ENCODE results near the gene SHLD2. TPM values are rescaled to one million over a fixed set of nuclear protein-coding genes. Genes with fewer than 3 reads are reported as not detected.
"Not testable (repeated sequence)": the region's sequence is repeated elsewhere in the genome, so short reads cannot be mapped to it uniquely, and the experiment has no call there.

SHLD2 gene
- total RNA-seq, 1 donor from 2014 or later, result 40.9 TPM

GRCh38 chr10:87213150-87213765, 118.3 kb downstream of the SHLD2 start:
- not testable (repeated sequence) for DNase-seq

- DNase-seq, result not testable (repeated sequence)
Measured at GRCh38 chr10:87213806-87214205, 118.8 kb downstream of the SHLD2 start.

- not testable (repeated sequence) for DNase-seq
Measured at GRCh38 chr10:87216120-87216519, 121.1 kb downstream of the SHLD2 start.

GRCh38 chr10:87219370-87219769, 124.4 kb downstream of the SHLD2 start:
- DNase-seq, result not testable (repeated sequence)

GRCh38 chr10:87222789-87223188, 127.8 kb downstream of the SHLD2 start:
- not testable (repeated sequence) for DNase-seq

GRCh38 chr10:87225148-87225547, 130.1 kb downstream of the SHLD2 start, which contains the start of gene NUTM2A:
TSS of gene NUTM2A (plus strand) at chr10:87225448. CDS start at chr10:87225831, 383 bp downstream.
- not testable (repeated sequence) for DNase-seq

GRCh38 chr10:87228247-87228646, 133.2 kb downstream of the SHLD2 start:
- not testable (repeated sequence) for DNase-seq

GRCh38 chr10:87229211-87229610, 134.2 kb downstream of the SHLD2 start:
- not testable (repeated sequence) for DNase-seq

GRCh38 chr10:87234854-87235253, 139.8 kb downstream of the SHLD2 start:
- not testable (repeated sequence) for DNase-seq

GRCh38 chr10:87237244-87237643, 142.2 kb downstream of the SHLD2 start:
- DNase-seq, result not testable (repeated sequence)

- not testable (repeated sequence) for DNase-seq
Measured at GRCh38 chr10:87239346-87239808, 144.4 kb downstream of the SHLD2 start.

Other genes starting within 250 kb of the SHLD2 start
- gene MMRN2, start 137.6 kb upstream of the SHLD2 start, total RNA-seq, result 53.6 TPM
- gene SNCG, start 136.6 kb upstream of the SHLD2 start, total RNA-seq, result 1.6 TPM
- gene ADIRF, start 126.7 kb upstream of the SHLD2 start, total RNA-seq, result 13.2 TPM
- 25.8 TPM for gene FAM25A, start 74.9 kb upstream of the SHLD2 start, total RNA-seq
- gene GLUD1, start 363 bp upstream of the SHLD2 start, total RNA-seq, result 144 TPM
- gene NUTM2A, start 130.2 kb downstream of the SHLD2 start, total RNA-seq, result 2.1 TPM